D341Med (cell line): ENCODE measurements around the gene APOL5.

Source experiments
- DNase-seq: peaks from one replicate; pipeline ENCODE4 v3.0.0; 2012; ENCODE audit warnings: low spot score

APOL5 gene

DNA sequence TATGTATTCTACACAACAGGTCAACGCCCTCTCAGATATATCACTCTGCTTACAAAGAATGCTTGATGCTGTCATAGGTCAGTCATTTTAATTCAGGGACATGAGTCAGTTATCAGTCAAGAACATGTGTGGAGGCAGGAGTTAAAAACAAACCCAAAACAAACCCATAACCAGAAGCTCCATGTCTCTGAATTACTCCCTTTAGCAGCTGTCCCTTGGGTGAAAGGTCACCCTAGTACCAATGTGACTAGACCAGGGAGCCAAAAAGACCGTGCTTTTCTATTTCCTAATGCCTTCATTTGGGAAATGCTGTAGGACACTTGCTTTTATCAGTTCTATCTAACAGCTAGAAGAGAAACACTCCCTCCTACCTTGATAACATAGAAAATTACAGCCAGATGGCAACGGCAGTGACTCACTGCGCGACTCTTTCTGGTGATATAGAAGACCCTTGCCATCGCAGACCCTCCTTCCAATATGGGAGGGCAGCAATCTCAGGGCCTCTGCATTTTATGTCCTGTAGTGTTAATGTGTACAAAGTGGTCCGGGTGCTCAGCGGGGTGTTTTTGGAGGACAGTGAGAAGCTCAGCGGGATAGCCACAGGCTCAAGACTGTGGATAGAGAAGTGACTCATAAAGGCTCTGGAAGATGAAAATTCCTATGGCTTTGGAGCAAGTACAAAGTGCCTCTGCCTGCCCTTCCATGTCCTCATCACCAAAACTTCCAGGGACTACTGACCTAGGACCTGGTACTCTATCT, 24.8 kb downstream of the APOL5 start:
- no peak for DNase-seq

- no peak for DNase-seq
Measured at GRCh38 chr22:35743326-35743860, 25.7 kb downstream of the APOL5 start.

- no peak for DNase-seq
Measured at GRCh38 chr22:35746248-35746647, 28.6 kb downstream of the APOL5 start.

- no peak for DNase-seq
Measured at GRCh38 chr22:35746946-35747703, 29.5 kb downstream of the APOL5 start.

DNA sequence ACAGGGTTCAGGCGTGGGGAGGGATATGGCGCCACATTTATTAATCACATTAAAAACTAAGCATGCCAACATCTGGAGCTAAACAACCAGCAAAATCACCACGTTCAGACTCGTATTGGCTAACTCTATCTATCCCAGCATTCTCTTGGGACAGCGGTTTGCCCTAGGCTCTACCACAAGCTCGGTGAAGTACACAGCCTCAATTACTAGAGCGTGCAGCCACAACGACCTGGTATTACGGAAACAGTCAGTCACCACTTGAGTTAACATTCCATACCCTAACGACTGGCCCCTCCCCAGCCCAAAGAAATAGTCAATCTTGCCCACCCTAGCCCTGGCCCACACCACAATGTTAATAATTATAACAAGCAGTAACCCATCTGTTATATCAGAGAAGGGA, 32.1 kb downstream of the APOL5 start:
- DNase-seq, result no peak

- DNase-seq, result no peak
Measured at GRCh38 chr22:35752006-35752862, 34.6 kb downstream of the APOL5 start.

DNA sequence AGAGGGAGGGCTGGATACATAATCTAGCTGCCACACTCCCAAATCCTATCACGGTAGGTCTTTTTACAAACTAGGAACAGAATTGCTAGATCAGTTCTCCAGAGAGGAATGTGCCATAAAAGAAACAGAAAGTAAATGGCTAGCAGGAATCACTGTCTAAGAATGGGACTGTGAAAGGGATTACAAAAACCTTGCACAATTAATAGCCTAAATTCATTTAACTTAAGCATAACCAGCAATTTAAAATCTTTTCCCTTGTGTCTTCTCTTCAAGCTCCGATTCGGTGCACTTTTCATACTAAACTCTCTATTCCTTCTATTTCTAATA, 35.2 kb downstream of the APOL5 start:
- no peak for DNase-seq

- no peak for DNase-seq
Measured at GRCh38 chr22:35754761-35755160, 37.1 kb downstream of the APOL5 start.

DNA sequence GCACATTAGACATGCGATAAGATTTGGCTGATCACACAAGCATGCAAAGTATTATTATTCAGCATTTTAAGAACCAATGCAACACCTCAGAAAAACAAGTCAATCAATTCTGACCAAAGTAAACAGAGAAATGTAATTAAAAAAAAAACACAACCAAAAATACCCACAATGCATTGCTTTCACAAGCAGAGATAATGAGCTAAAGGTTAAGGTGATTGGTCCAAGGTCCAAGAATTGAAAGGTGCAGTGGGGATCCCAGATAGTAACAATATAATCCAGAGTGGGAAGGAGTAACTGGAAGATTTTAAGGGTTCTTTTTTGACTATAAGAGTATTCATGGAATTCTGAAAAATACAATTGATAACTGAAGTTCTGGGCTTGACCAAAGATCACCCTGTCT, 39.0 kb downstream of the APOL5 start:
- DNase-seq, result no peak

GRCh38 chr22:35758394-35758793, 40.7 kb downstream of the APOL5 start:
- no peak for DNase-seq

DNA sequence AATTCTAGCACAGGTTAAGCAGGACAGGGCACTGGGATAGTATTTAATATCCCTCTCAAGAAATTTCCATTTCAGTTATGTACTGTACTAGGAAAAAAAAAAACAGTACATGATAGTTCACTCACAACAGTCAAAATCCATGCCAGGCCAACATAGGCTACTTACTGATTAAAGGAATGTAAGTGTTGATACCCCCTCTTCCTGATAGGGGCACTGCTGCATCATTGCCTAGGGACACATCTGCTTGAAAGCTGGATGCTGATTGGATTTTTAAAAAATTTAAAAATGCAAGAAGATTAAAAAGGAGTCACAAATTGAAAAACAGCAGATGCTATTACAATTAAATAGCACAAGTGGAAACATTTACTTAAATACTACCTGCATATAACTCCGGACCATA, 43.4 kb downstream of the APOL5 start:
- peak; percentile 61 for DNase-seq

DNA sequence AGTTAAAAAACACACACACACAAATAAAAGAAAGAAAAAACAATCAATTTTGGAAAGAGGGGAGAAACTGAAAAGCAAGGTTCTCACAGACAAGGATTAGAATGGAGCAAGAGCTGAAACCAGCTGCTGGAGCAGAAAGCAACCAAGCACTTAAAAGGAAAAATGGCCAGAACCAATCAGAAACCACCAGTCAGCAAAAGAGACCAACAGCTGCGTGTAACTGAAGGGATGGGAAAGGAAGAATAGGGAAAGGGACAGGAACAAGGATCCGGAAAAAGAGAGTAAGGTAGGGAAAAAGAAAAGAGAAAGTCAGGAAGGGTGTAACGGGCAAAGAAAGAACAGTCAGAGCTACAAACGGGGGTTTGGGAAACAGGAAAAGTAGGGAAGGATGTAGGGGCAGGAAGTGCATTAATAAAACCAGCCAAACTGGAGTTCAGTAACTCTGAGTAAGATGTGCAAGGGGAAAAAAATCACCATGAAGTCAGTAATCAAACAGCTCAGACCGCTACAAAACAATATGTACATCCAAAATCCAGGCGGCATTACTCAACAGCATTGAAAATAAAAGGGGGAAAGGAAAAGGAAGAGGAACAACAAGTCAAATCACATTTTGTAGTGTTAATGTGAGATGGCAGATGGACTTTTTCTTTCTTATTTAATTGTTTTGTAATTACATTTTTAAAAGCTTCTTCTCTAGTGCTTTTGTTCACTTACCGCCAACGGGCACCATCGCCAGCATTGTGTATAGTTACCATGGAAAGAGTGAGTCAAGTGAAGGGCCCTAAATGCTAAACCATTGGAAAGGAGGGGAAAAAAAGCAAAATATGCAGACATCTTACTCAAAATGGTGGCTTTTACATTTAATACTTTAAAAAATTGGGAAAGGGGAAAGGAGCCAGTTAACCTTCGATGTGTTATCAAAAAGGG, 49.2 kb downstream of the APOL5 start:
- no peak for DNase-seq

DNA sequence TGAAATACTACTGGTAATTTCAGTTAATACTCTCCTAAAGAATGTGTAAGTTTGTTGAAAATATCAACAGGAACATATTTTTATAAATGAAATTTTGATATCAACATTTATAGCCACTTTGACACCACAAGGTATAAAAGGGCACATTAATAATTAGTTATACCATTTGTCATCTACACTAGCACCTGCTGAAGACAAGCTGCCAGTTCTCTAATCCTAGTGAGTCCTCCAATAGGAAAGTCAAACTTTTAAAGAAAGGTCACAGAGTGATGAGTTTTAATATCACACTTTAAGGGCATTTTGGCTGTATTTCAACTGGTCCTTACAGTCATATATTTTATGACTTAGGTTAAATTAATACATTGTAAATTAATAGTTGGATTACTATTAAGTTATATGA, 52.3 kb downstream of the APOL5 start:
- DNase-seq, result no peak

DNA sequence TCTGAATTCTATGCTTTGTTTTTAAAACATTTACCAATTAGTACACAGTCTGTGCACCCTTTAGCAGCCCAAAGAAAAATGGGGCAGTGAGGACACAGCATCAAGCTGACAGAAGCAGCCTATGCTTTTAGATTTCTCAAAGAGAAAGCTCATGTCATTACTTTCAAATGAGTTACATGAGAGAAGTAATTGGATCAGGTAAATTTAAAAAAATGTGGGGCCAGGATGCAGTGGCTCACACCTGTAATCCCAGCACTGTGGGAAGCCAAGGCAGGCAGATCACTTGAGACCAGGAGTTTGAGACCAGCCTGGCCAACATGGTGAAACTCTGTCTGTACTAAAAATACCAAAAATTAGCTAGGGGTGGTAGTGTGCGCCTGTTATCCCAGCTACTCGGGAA, 57.7 kb downstream of the APOL5 start:
- DNase-seq, result no peak

- no peak for DNase-seq
Measured at GRCh38 chr22:35777335-35777975, 59.8 kb downstream of the APOL5 start.
